H9 (cell line): ENCODE results near the gene MYO15B. TPM values are rescaled to one million over a fixed set of nuclear protein-coding genes. Genes with fewer than 3 reads are reported as not detected.
A peak's percentile ranks its signal among the peaks of the same experiment; 100 is the strongest.

Experiments used
- DNase-seq: peaks from one replicate; pipeline ENCODE4 v3.0.0-alpha.2; 2017
- H2AFZ ChIP-seq: one replicate; pipeline ENCODE4 v1.6.1; 2013; ENCODE audit warnings: mild to moderate bottlenecking, low read length, control low read depth, moderate library complexity
- H2AK5ac ChIP-seq: 2 replicates; pipeline ENCODE4 v1.6.1; 2013; ENCODE audit warnings: low read length, control low read depth, mixed read lengths; ENCODE audit not compliant: insufficient read length
- H2BK120ac ChIP-seq: one replicate; pipeline ENCODE4 v1.6.1; 2013; ENCODE audit warnings: low read depth, mild to moderate bottlenecking, low read length, control low read depth, inconsistent platforms; ENCODE audit not compliant: poor library complexity, severe bottlenecking
- H2BK12ac ChIP-seq: 2 replicates; pipeline ENCODE4 v1.6.1; 2013; ENCODE audit warnings: low read length, control low read depth, mixed read lengths, low read depth; ENCODE audit not compliant: insufficient read length
- H2BK15ac ChIP-seq: 2 replicates; pipeline ENCODE4 v1.6.1; 2013; ENCODE audit warnings: low read depth, low read length, control low read depth
- H2BK20ac ChIP-seq: one replicate; pipeline ENCODE4 v1.6.1; 2013; ENCODE audit warnings: low read depth, mild to moderate bottlenecking, low read length, control low read depth, inconsistent platforms; ENCODE audit not compliant: poor library complexity, severe bottlenecking
- H2BK5ac ChIP-seq: 2 replicates; pipeline ENCODE4 v1.6.1; 2013; ENCODE audit warnings: low read length, control low read depth, mixed read lengths; ENCODE audit not compliant: insufficient read length
- H3K14ac ChIP-seq: 2 replicates; pipeline ENCODE4 v1.6.1; 2013; ENCODE audit warnings: low read length, control low read depth; ENCODE audit not compliant: insufficient read depth
- H3K18ac ChIP-seq: 2 replicates; pipeline ENCODE4 v1.6.1; 2013; ENCODE audit warnings: low read depth, mild to moderate bottlenecking, mixed read lengths, low read length, control low read depth; ENCODE audit not compliant: insufficient read length
- H3K23ac ChIP-seq: 2 replicates; pipeline ENCODE4 v1.6.1; 2013; ENCODE audit warnings: low read length, control low read depth, mixed read lengths, low read depth; ENCODE audit not compliant: insufficient read length
- H3K23me2 ChIP-seq: 2 replicates; pipeline ENCODE4 v1.6.1; 2013; ENCODE audit warnings: low read depth, mild to moderate bottlenecking, mixed read lengths, low read length, control low read depth; ENCODE audit not compliant: insufficient read length, poor library complexity, severe bottlenecking
- H3K27ac ChIP-seq: 2 replicates; pipeline ENCODE4 v1.5.1; 2013; ENCODE audit warnings: low read length, control low read depth, mixed read lengths, low read depth; ENCODE audit not compliant: insufficient read length
- H3K27me3 ChIP-seq: 2 replicates; pipeline ENCODE4 v1.6.1; 2013; ENCODE audit warnings: low read length, control low read depth, inconsistent platforms; ENCODE audit not compliant: insufficient read depth
- H3K4ac ChIP-seq: 2 replicates; pipeline ENCODE4 v1.6.1; 2013; ENCODE audit warnings: low read depth, mild to moderate bottlenecking, control low read depth, inconsistent platforms, low read length, moderate library complexity
- H3K4me1 ChIP-seq: 2 replicates; pipeline ENCODE4 v1.6.1; 2013; ENCODE audit warnings: low read length, control low read depth, inconsistent platforms; ENCODE audit not compliant: insufficient read depth
- H3K4me2 ChIP-seq: 2 replicates; pipeline ENCODE4 v1.6.1; 2013; ENCODE audit warnings: low read length, control low read depth, mixed read lengths; ENCODE audit not compliant: insufficient read length, insufficient read depth
- H3K56ac ChIP-seq: 2 replicates; pipeline ENCODE4 v1.6.1; 2013; ENCODE audit warnings: low read depth, mild to moderate bottlenecking, mixed read lengths, low read length, control low read depth; ENCODE audit not compliant: insufficient read length
- H3K79me1 ChIP-seq: 2 replicates; pipeline ENCODE4 v1.6.1; 2013; ENCODE audit warnings: low read depth, mild to moderate bottlenecking, moderate library complexity, low read length, control low read depth, inconsistent platforms; ENCODE audit not compliant: insufficient read depth, poor library complexity, severe bottlenecking
- H3K79me2 ChIP-seq: 2 replicates; pipeline ENCODE4 v1.6.1; 2013; ENCODE audit warnings: low read length, control low read depth, inconsistent platforms; ENCODE audit not compliant: insufficient read depth
- H3K9ac ChIP-seq: 2 replicates; pipeline ENCODE4 v1.6.1; 2013; ENCODE audit warnings: low read length, control low read depth, mixed read lengths; ENCODE audit not compliant: insufficient read length; ENCODE audit errors: extremely low read depth
- H3K9me3 ChIP-seq: one replicate; pipeline ENCODE4 v1.6.1; 2013; ENCODE audit warnings: low read depth, low read length, inconsistent platforms; ENCODE audit not compliant: control insufficient read depth
- H3T11ph ChIP-seq: one replicate; pipeline ENCODE4 v1.6.1; 2013; ENCODE audit warnings: mild to moderate bottlenecking, low read length, control low read depth, inconsistent platforms
- H4K20me1 ChIP-seq: one replicate; pipeline ENCODE4 v1.6.1; 2013; ENCODE audit not compliant: control insufficient read depth, insufficient read length, insufficient read depth
- H4K5ac ChIP-seq: 2 replicates; pipeline ENCODE4 v1.6.1; 2013; ENCODE audit warnings: low read depth, mild to moderate bottlenecking, mixed read lengths, low read length, control low read depth; ENCODE audit not compliant: insufficient read length
- H4K8ac ChIP-seq: replicated peaks from 2 replicates; pipeline ENCODE4 v1.6.1; 2013; ENCODE audit warnings: low read length, control low read depth, mixed read lengths, low read depth; ENCODE audit not compliant: insufficient read length
- H4K91ac ChIP-seq: 2 replicates; pipeline ENCODE4 v1.6.1; 2013; ENCODE audit warnings: low read depth, mild to moderate bottlenecking, moderate library complexity, mixed read lengths, low read length, control low read depth; ENCODE audit not compliant: insufficient read length
- H3K27ac Mint-ChIP-seq, 3 experiments: 2 replicates in 2 of 3; 3 replicates in 1 of 3; pipeline ENCODE4 v1.8.0; 2020 to 2021; ENCODE audit warnings: mixed read lengths in 3 of 3, mild to moderate bottlenecking in 1 of 3, moderate library complexity in 1 of 3
- H3K27me3 Mint-ChIP-seq: 2 replicates; pipeline ENCODE4 v1.8.0; 2021; ENCODE audit warnings: low read depth, mild to moderate bottlenecking, moderate library complexity, mixed read lengths
- H3K36me3 Mint-ChIP-seq, 3 experiments: 2 replicates in 2 of 3; 3 replicates in 1 of 3; pipeline ENCODE4 v1.8.0; 2020 to 2021; ENCODE audit warnings: low read depth in 3 of 3, mixed read lengths in 3 of 3; ENCODE audit not compliant: insufficient read depth in 1 of 3
- H3K4me1 Mint-ChIP-seq, 2 experiments: 2 replicates each; pipeline ENCODE4 v1.8.0; 2020; ENCODE audit warnings: mixed read lengths in 2 of 2
- H3K4me3 Mint-ChIP-seq, 2 experiments: 2 replicates in 1 of 2; 3 replicates in 1 of 2; pipeline ENCODE4 v1.8.0; 2020 to 2021; ENCODE audit warnings: mild to moderate bottlenecking in 2 of 2, mixed read lengths in 2 of 2, moderate library complexity in 1 of 2
- H3K9me3 Mint-ChIP-seq, 2 experiments: 2 replicates in 1 of 2; 3 replicates in 1 of 2; pipeline ENCODE4 v1.8.0; 2020; ENCODE audit warnings: mild to moderate bottlenecking in 2 of 2, mixed read lengths in 2 of 2, moderate library complexity in 1 of 2
- CTCF ChIP-seq: fragments of 200-600 bp; sonication (generic); conservative IDR thresholded peaks from 3 replicates; pipeline ENCODE4 v1.8.0; 2021; ENCODE audit warnings: antibody characterized with exemption, mild to moderate bottlenecking
- WGBS: extraction: QIAGEN DNeasy Blood & Tissue Kit; methylation state at CpG from one replicate; pipeline ENCODE4 v1.1.7; 2013; ENCODE audit warnings: missing lambda C conversion rate, low lambda C conversion rate, mixed read lengths; ENCODE audit not compliant: insufficient read length; ENCODE audit errors: extremely low coverage; 5-methylcytosine and 5-hydroxymethylcytosine counted together
- total RNA-seq: library from RNA; stranded (reverse); gene quantifications from 2 replicates; pipeline ENCODE4 v1.2.1, GENCODE V29; 2021

MYO15B gene
- total RNA-seq, 1 experiment from 2014 or later = 41.9 TPM

- Histone ChIP-seq H2BK120ac (no peak overlapping the region), H4K5ac (no peak overlapping the region), H3K23me2 (no peaks in the 10 kb centered on the region), H3K9me3 (no peaks in the 10 kb centered on the region), H4K8ac (no peak overlapping the region), H3K79me2 (no peaks in the 10 kb centered on the region), H3K27me3 (no peaks in the 10 kb centered on the region; the same call in 1 of the 2 replicates), H2BK12ac (no peak overlapping the region), H3K9ac (no peak overlapping the region), H3K27ac (no peak overlapping the region), H3K4ac (no peak overlapping the region), H3T11ph (no peak overlapping the region), H3K14ac (no peak overlapping the region), H2BK15ac (no peak overlapping the region), H3K4me2 (no peak overlapping the region), H4K20me1 (no peaks in the 10 kb centered on the region), H3K56ac (no peak overlapping the region), H3K4me1 (no peaks in the 10 kb centered on the region), H2AK5ac (no peak overlapping the region), H3K18ac (no peak overlapping the region), H3K79me1 (no peaks in the 10 kb centered on the region), H2BK5ac (no peak overlapping the region), H2AFZ (no peak overlapping the region), H3K23ac (no peak overlapping the region), H2BK20ac (no peak overlapping the region), H4K91ac (no peak overlapping the region)
- WGBS = no CpG with 5 or more reads among the region's 15 CpGs
- Mint-ChIP-seq H3K27me3 (peaks cover 8% of the 10 kb centered on the region), H3K4me3 (no peak overlapping the region), H3K27ac (no peak overlapping the region), H3K9me3 (no peaks in the 10 kb centered on the region), H3K4me1 (no peaks in the 10 kb centered on the region), H3K36me3 (peaks cover 0 to 15% (median 2%) of the 10 kb centered on the region in 3 experiments; a peak in 3 of 7 replicates)
- DNase-seq = peak; percentile 87
- TF ChIP-seq CTCF = peak; percentile 90
Measured at GRCh38 chr17:75625813-75626486, 38.4 kb downstream of the MYO15B start.
